Endothelial cell of umbilical vein (primary cell): Measurements from ENCODE around the gene ENTPD7. TPM values are rescaled to one million over a fixed set of nuclear protein-coding genes. Genes with fewer than 3 reads are reported as not detected.

Experiments
- BruUV-seq: library from RNA; stranded (reverse); fragments of 400-500 nt; replicated peaks from 2 replicates; lab custom pipeline; 2021; lab: Mats Ljungman, UMichigan
- CTCF ChIA-PET: fragments of 300-600, 350-600 bp; sonication (Branson Sonifier 250); formaldehyde crosslinking; loops from one replicate; lab custom pipeline; 2021; ENCODE audit warnings: antibody characterized with exemption, inconsistent platforms; lab: Charles Lee
- POLR2A ChIA-PET: fragments of 300-600, 350-600 bp; sonication (Branson Sonifier 250); formaldehyde crosslinking; loops from one replicate; lab custom pipeline; 2021; ENCODE audit warnings: antibody characterized with exemption, inconsistent platforms; lab: Charles Lee
- DNase-seq: peaks from one replicate; pipeline ENCODE4 v3.0.0-alpha.2; 2011; ENCODE audit warnings: low read depth, low spot score
- FAIRE-seq: peaks from 2 replicates; lab custom pipeline; 2011; peaks lifted over from hg19 to GRCh38; lab: Jason Lieb, UNC
- H2AFZ ChIP-seq: 2 replicates; pipeline ENCODE4 v1.6.0; 2012; ENCODE audit warnings: low read depth, low read length, control low read depth, inconsistent platforms
- H3K27ac ChIP-seq: 2 replicates; pipeline ENCODE4 v1.5.1; 2011; ENCODE audit warnings: low read depth, mild to moderate bottlenecking, control low read depth, low read length, moderate library complexity; ENCODE audit not compliant: insufficient read depth
- H3K27me3 ChIP-seq, 2 experiments: 2 replicates each; pipeline versions ENCODE4 v1.6.0 to v1.6.1; 2011; ENCODE audit warnings: low read length in 2 of 2, mixed read lengths in 1 of 2; ENCODE audit not compliant: control insufficient read depth in 2 of 2, insufficient read depth in 2 of 2
- H3K36me3 ChIP-seq, 2 experiments: 2 replicates in 1 of 2; 3 replicates in 1 of 2; pipeline ENCODE4 v1.5.1; 2011; ENCODE audit warnings: low read length in 2 of 2, mild to moderate bottlenecking in 1 of 2, moderate library complexity in 1 of 2; ENCODE audit not compliant: control insufficient read depth in 2 of 2, insufficient read depth in 2 of 2; ENCODE audit errors: extremely low read depth in 1 of 2
- H3K4me1 ChIP-seq: 3 replicates; pipeline ENCODE4 v1.5.1; 2011; ENCODE audit warnings: mild to moderate bottlenecking, low read length; ENCODE audit not compliant: control insufficient read depth, insufficient read depth; ENCODE audit errors: extremely low read depth
- H3K4me2 ChIP-seq: 2 replicates; pipeline ENCODE4 v1.6.1; 2011; ENCODE audit warnings: low read length, control low read depth, mixed read lengths; ENCODE audit not compliant: insufficient read depth
- H3K4me3 ChIP-seq, 3 experiments: fragments of 200-600 bp in 1 of 3; sonication (generic), shearing (Covaris generic) in 1 of 3; replicated peaks in 1 of 3; 2 replicates each; pipeline ENCODE4 v1.5.1; 2011 to 2016; ENCODE audit warnings: control low read depth in 3 of 3, low read length in 3 of 3, mild to moderate bottlenecking in 2 of 3, inconsistent platforms in 1 of 3, low read depth in 1 of 3, moderate library complexity in 1 of 3; ENCODE audit not compliant: insufficient read depth in 1 of 3
- H3K79me2 ChIP-seq: 2 replicates; pipeline ENCODE4 v1.6.0; 2012; ENCODE audit warnings: low read length, inconsistent platforms; ENCODE audit not compliant: control insufficient read depth, insufficient read depth
- H3K9ac ChIP-seq: replicated peaks from 2 replicates; pipeline ENCODE3; 2011; ENCODE audit warnings: low read length, control low read depth; ENCODE audit not compliant: insufficient read depth; ENCODE audit errors: extremely low read depth
- H3K9me1 ChIP-seq: replicated peaks from 3 replicates; pipeline ENCODE4 v1.6.0; 2011; ENCODE audit warnings: mild to moderate bottlenecking, low read length; ENCODE audit not compliant: control insufficient read depth, insufficient read depth; ENCODE audit errors: extremely low read depth
- H3K9me3 ChIP-seq: replicated peaks from 2 replicates; pipeline ENCODE4 v1.5.1; 2012; ENCODE audit warnings: low read length, inconsistent platforms; ENCODE audit not compliant: control insufficient read depth, insufficient read depth
- H4K20me1 ChIP-seq: replicated peaks from 2 replicates; pipeline ENCODE3; 2011; ENCODE audit warnings: mild to moderate bottlenecking, low read length; ENCODE audit not compliant: control insufficient read depth, insufficient read depth; ENCODE audit errors: extremely low read depth
- CTCF ChIP-seq, 2 donors: IDR thresholded peaks; 1 replicate in 1 of 2; 2 replicates in 1 of 2; pipeline ENCODE4 v1.5.1; 2011; ENCODE audit warnings: low read length in 2 of 2, mild to moderate bottlenecking in 2 of 2, moderate library complexity in 2 of 2, control low read depth in 1 of 2, inconsistent platforms in 1 of 2, low read depth in 1 of 2; ENCODE audit not compliant: insufficient read depth in 1 of 2; ENCODE audit errors: extremely low read depth in 1 of 2
- FOS ChIP-seq: IDR thresholded peaks from 2 replicates; pipeline ENCODE4 v1.6.1; 2011; ENCODE audit warnings: mild to moderate bottlenecking, low read length, moderate library complexity, borderline replicate concordance; ENCODE audit not compliant: insufficient read depth
- GATA2 ChIP-seq: IDR thresholded peaks from 2 replicates; pipeline ENCODE4 v1.7.0; 2011; ENCODE audit warnings: low read depth, mild to moderate bottlenecking, moderate library complexity, mixed read lengths, low read length; ENCODE audit not compliant: insufficient read length, insufficient read depth
- JUN ChIP-seq: IDR thresholded peaks from 2 replicates; pipeline ENCODE4 v1.6.1; 2011; ENCODE audit warnings: borderline replicate concordance, low read depth; ENCODE audit not compliant: insufficient read length, insufficient read depth
- MYC ChIP-seq: IDR thresholded peaks from one replicate; pipeline ENCODE4 v1.6.1; 2011; ENCODE audit warnings: mild to moderate bottlenecking, low read depth, low read length
- POLR2A ChIP-seq: IDR thresholded peaks from 2 replicates; pipeline ENCODE4 v1.6.1; 2012; ENCODE audit warnings: low read depth, mild to moderate bottlenecking, control low read depth, low read length
- dilution Hi-C: fragments of 300-500 bp; cut with MboI; formaldehyde crosslinking; loops from one replicate; pipeline ENCODE4 v1.15.0; 2019; ENCODE audit warnings: low sequenced_read_pairs; ENCODE audit not compliant: extremely low pct_ligation_motif_present
- intact Hi-C: fragments of 100-400 bp; cut with micrococcal nuclease; formaldehyde crosslinking; loops from one replicate; pipeline ENCODE4 v1.10.0; 2022
- polyA plus RNA-seq, 4 experiments: library from polyadenylated mRNA; depleted of rRNA in 3 of 4; stranded (reverse) in 3 of 4; unstranded in 1 of 4; fragments of >200 nt; gene quantifications; 2 replicates each; pipeline versions ENCODE4 v1.2.1 to v1.2.3, GENCODE V29; 2011 to 2012; ENCODE audit warnings: missing spikeins in 1 of 4
- total RNA-seq: library from RNA; stranded (reverse); gene quantifications from 2 replicates; pipeline ENCODE4 v1.2.3, GENCODE V29; 2021

ENTPD7 gene
- total and polyA plus RNA-seq, 2 donors (not counting 3 experiments of a cell fraction or from before 2014, with no cell fraction given): 10.1 to 20.6 TPM

GRCh38 chr10:99628923-99629624 lies 30.2 kb upstream of the ENTPD7 start:
- Histone ChIP-seq H4K20me1 (no peaks in the 10 kb centered on the region), H3K27me3 (no peaks in the 10 kb centered on the region), H3K9ac (no peak overlapping the region), H2AFZ (no peak overlapping the region), H3K79me2 (no peaks in the 10 kb centered on the region), H3K4me3 (no peak overlapping the region), H3K27ac (no peak overlapping the region), H3K4me1 (no peaks in the 10 kb centered on the region), H3K9me1 (no peaks in the 10 kb centered on the region), H3K9me3 (no peaks in the 10 kb centered on the region), H3K4me2 (no peak overlapping the region), H3K36me3 (no peaks in the 10 kb centered on the region)
- dilution Hi-C loops: no loop called here
- intact Hi-C loops: loop anchor here (10.0 kb wide), 1 partner anchor 216 kb away; no protein-coding TSS in a partner anchor
- FAIRE-seq (no peak), DNase-seq (no peak)
- no peak for TF ChIP-seq MYC
- TF ChIP-seq JUN: no peak
- TF ChIP-seq FOS: no peak
- TF ChIP-seq GATA2: no peak
- TF ChIP-seq POLR2A: no peak
- CTCF ChIA-PET: interaction anchor here (1.4 to 3.0 kb wide), 5 partner anchors 25 to 84 kb away, joined by 3 to 24 read pairs (median 7); partner anchors contain the start of gene ENTPD7
- BruUV-seq: no TSS peak
- POLR2A ChIA-PET: no interaction called here

GRCh38 chr10:99629625-99629978 lies 29.7 kb upstream of the ENTPD7 start:
- Histone ChIP-seq H3K9me1 (no peaks in the 10 kb centered on the region), H3K9ac (no peak overlapping the region), H3K27me3 (no peaks in the 10 kb centered on the region), H3K4me3 (no peak overlapping the region), H2AFZ (no peak overlapping the region), H3K9me3 (no peaks in the 10 kb centered on the region), H3K79me2 (no peaks in the 10 kb centered on the region), H3K4me2 (no peak overlapping the region), H4K20me1 (no peaks in the 10 kb centered on the region), H3K36me3 (no peaks in the 10 kb centered on the region), H3K27ac (no peak overlapping the region), H3K4me1 (no peaks in the 10 kb centered on the region)
- FAIRE-seq (no peak), DNase-seq (no peak)
- TF ChIP-seq JUN (no peak), POLR2A (no peak), CTCF (IDR thresholded peaks at IDR 0.05; ENCODE audit: extremely low read depth in 1 of 2, insufficient read depth in 1 of 2, low read depth in 1 of 2, low read length in 2 of 2) (no peak), GATA2 (no peak)
- dilution Hi-C loops (no loop called here), intact Hi-C loops (loop anchor here (10.0 kb wide), 1 partner anchor 215 kb away; no protein-coding TSS in a partner anchor)
- CTCF ChIA-PET: interaction anchor here (1.4 to 3.0 kb wide), 7 partner anchors 24 to 194 kb away, joined by 3 to 24 read pairs (median 5); partner anchors contain the start of gene ENTPD7
- BruUV-seq: no TSS peak
- POLR2A ChIA-PET: no interaction called here
